ENCODE measurements around the gene SLC26A2. TPM values are rescaled to one million over a fixed set of nuclear protein-coding genes. Genes with fewer than 3 reads are reported as not detected.

SLC26A2 gene
- total RNA-seq, 1 donor = 21.6 TPM

- no peak overlapping the region for H3K4me3 ChIP-seq (ENCODE audit: low read depth, low read length)
- no peak for DNase-seq (ENCODE audit: low read depth)
- TF ChIP-seq CTCF (IDR thresholded peaks at IDR 0.05; ENCODE audit: insufficient read depth, low read depth, low read length) = no peak
These were observed 32.9 kb downstream of the SLC26A2 start for GRCh38 chr5:149993471-149993870.

GRCh38 chr5:149995385-149996204 is 35.0 kb downstream of the SLC26A2 start:
- no peak for TF ChIP-seq CTCF (IDR thresholded peaks at IDR 0.05; ENCODE audit: insufficient read depth, low read depth, low read length)
- DNase-seq (ENCODE audit: low read depth) = no peak
- H3K4me3 ChIP-seq (ENCODE audit: low read depth, low read length) = no peak overlapping the region

- no peak for DNase-seq (ENCODE audit: low read depth)
- no peak overlapping the region for H3K4me3 ChIP-seq (ENCODE audit: low read depth, low read length)
- TF ChIP-seq CTCF (IDR thresholded peaks at IDR 0.05; ENCODE audit: insufficient read depth, low read depth, low read length) = no peak
These were observed 35.8 kb downstream of the SLC26A2 start for GRCh38 chr5:149996205-149996890.

GRCh38 chr5:149998281-149998680 is 37.7 kb downstream of the SLC26A2 start:
- no peak overlapping the region for H3K4me3 ChIP-seq (ENCODE audit: low read depth, low read length)
- TF ChIP-seq CTCF (IDR thresholded peaks at IDR 0.05; ENCODE audit: insufficient read depth, low read depth, low read length) = no peak
- no peak for DNase-seq (ENCODE audit: low read depth)

- no peak for TF ChIP-seq CTCF (IDR thresholded peaks at IDR 0.05; ENCODE audit: insufficient read depth, low read depth, low read length)
- peak overlapping the region; percentile 95 for H3K4me3 ChIP-seq (ENCODE audit: low read depth, low read length)
- no peak for DNase-seq (ENCODE audit: low read depth)
These were observed 38.8 kb downstream of the SLC26A2 start for GRCh38 chr5:149999359-149999758.

GRCh38 chr5:149999866-150000255 is 39.3 kb downstream of the SLC26A2 start:
- peak overlapping the region; percentile 95 for H3K4me3 ChIP-seq (ENCODE audit: low read depth, low read length)
- TF ChIP-seq CTCF (IDR thresholded peaks at IDR 0.05; ENCODE audit: insufficient read depth, low read depth, low read length) = no peak
- no peak for DNase-seq (ENCODE audit: low read depth)

All from fibroblast of villous mesenchyme (primary cell).